IgD-negative memory B cell (primary cell): ENCODE results near the gene MYO9B. TPM values are rescaled to one million over a fixed set of nuclear protein-coding genes. Genes with fewer than 3 reads are reported as not detected.

Experiments used
- H3K27ac Mint-ChIP-seq, 3 donors: one replicate each; pipeline ENCODE4 v1.8.0; 2020 to 2022; ENCODE audit warnings: mild to moderate bottlenecking in 3 of 3, mixed read lengths in 3 of 3, moderate library complexity in 1 of 3
- H3K27me3 Mint-ChIP-seq: one replicate; pipeline ENCODE4 v1.8.0; 2021; ENCODE audit warnings: mixed read lengths
- H3K36me3 Mint-ChIP-seq: one replicate; pipeline ENCODE4 v1.8.0; 2020; ENCODE audit warnings: mild to moderate bottlenecking, mixed read lengths
- H3K4me1 Mint-ChIP-seq, 3 donors: one replicate each; pipeline ENCODE4 v1.8.0; 2020 to 2022; ENCODE audit warnings: mixed read lengths in 3 of 3, mild to moderate bottlenecking in 1 of 3
- H3K4me3 Mint-ChIP-seq, 4 donors: one replicate each; pipeline ENCODE4 v1.8.0; 2020 to 2022; ENCODE audit warnings: mild to moderate bottlenecking in 4 of 4, mixed read lengths in 4 of 4, moderate library complexity in 3 of 4
- H3K9me3 Mint-ChIP-seq, 3 donors: one replicate each; pipeline ENCODE4 v1.8.0; 2020 to 2021; ENCODE audit warnings: mixed read lengths in 3 of 3, mild to moderate bottlenecking in 1 of 3
- polyA plus RNA-seq: library from polyadenylated mRNA; unstranded; fragments of 300-500 nt; fragmentation: Illumina TruSeq; gene quantifications from one replicate; pipeline ENCODE4 v1.2.3, GENCODE V29; 2021

MYO9B gene
- polyA plus RNA-seq, 1 donor from 2014 or later = 26.9 TPM

GRCh38 chr19:17045907-17046502 lies 29.6 kb upstream of the MYO9B start:
- Mint-ChIP-seq H3K27ac (no peak overlapping the region), H3K9me3 (no peaks in the 10 kb centered on the region), H3K4me3 (no peak overlapping the region), H3K27me3 (peaks cover 2% of the 10 kb centered on the region), H3K36me3 (peaks cover 4% of the 10 kb centered on the region), H3K4me1 (no peaks in the 10 kb centered on the region)

- H3K4me1 Mint-ChIP-seq = no peaks in the 10 kb centered on the region
- peak overlapping the region in 1 of 3 donors; percentile 67 for H3K27ac Mint-ChIP-seq
- H3K27me3 Mint-ChIP-seq = no peaks in the 10 kb centered on the region
- no peaks in the 10 kb centered on the region for H3K9me3 Mint-ChIP-seq
- H3K36me3 Mint-ChIP-seq = peaks cover 7% of the 10 kb centered on the region
- H3K4me3 Mint-ChIP-seq = no peak overlapping the region
Measured at GRCh38 chr19:17048885-17049453, 26.6 kb upstream of the MYO9B start.

- H3K27me3 Mint-ChIP-seq = no peaks in the 10 kb centered on the region
- no peaks in the 10 kb centered on the region for H3K4me1 Mint-ChIP-seq
- peaks cover 7% of the 10 kb centered on the region for H3K36me3 Mint-ChIP-seq
- no peak overlapping the region for H3K4me3 Mint-ChIP-seq
- H3K9me3 Mint-ChIP-seq = no peaks in the 10 kb centered on the region
- peak overlapping the region in 1 of 3 donors; percentile 27 for H3K27ac Mint-ChIP-seq
Measured at GRCh38 chr19:17049711-17050280, 25.8 kb upstream of the MYO9B start.

- Mint-ChIP-seq H3K9me3 (no peaks in the 10 kb centered on the region), H3K4me3 (no peak overlapping the region), H3K4me1 (no peaks in the 10 kb centered on the region), H3K27ac (peak overlapping the region in 2 of 3 donors; percentile 76 to 81), H3K27me3 (no peaks in the 10 kb centered on the region), H3K36me3 (peaks cover 8% of the 10 kb centered on the region)
Measured at GRCh38 chr19:17052439-17052838, 23.1 kb upstream of the MYO9B start.

GRCh38 chr19:17054746-17055145 lies 20.8 kb upstream of the MYO9B start:
- H3K4me1 Mint-ChIP-seq = no peaks in the 10 kb centered on the region
- peaks cover 10% of the 10 kb centered on the region for H3K36me3 Mint-ChIP-seq
- H3K9me3 Mint-ChIP-seq = no peaks in the 10 kb centered on the region
- no peaks in the 10 kb centered on the region for H3K27me3 Mint-ChIP-seq
- H3K27ac Mint-ChIP-seq = no peak overlapping the region
- H3K4me3 Mint-ChIP-seq = no peak overlapping the region

GRCh38 chr19:17055636-17056035 lies 19.9 kb upstream of the MYO9B start:
- H3K27me3 Mint-ChIP-seq = no peaks in the 10 kb centered on the region
- peaks cover 10% of the 10 kb centered on the region for H3K36me3 Mint-ChIP-seq
- no peaks in the 10 kb centered on the region for H3K4me1 Mint-ChIP-seq
- no peak overlapping the region for H3K4me3 Mint-ChIP-seq
- H3K9me3 Mint-ChIP-seq = no peaks in the 10 kb centered on the region
- H3K27ac Mint-ChIP-seq = no peak overlapping the region

- H3K36me3 Mint-ChIP-seq = peaks cover 4% of the 10 kb centered on the region
- H3K9me3 Mint-ChIP-seq = no peaks in the 10 kb centered on the region
- no peak overlapping the region for H3K27ac Mint-ChIP-seq
- peaks cover 0 to 2% (median 2%) of the 10 kb centered on the region in 3 donors for H3K4me1 Mint-ChIP-seq
- no peaks in the 10 kb centered on the region for H3K27me3 Mint-ChIP-seq
- H3K4me3 Mint-ChIP-seq = no peak overlapping the region
Measured at GRCh38 chr19:17058236-17058635, 17.3 kb upstream of the MYO9B start.

- H3K36me3 Mint-ChIP-seq = peaks cover 6% of the 10 kb centered on the region
- H3K9me3 Mint-ChIP-seq = no peaks in the 10 kb centered on the region
- no peak overlapping the region for H3K27ac Mint-ChIP-seq
- H3K4me3 Mint-ChIP-seq = no peak overlapping the region
- H3K4me1 Mint-ChIP-seq = peaks cover 11 to 19% (median 17%) of the 10 kb centered on the region in 3 donors
- H3K27me3 Mint-ChIP-seq = no peaks in the 10 kb centered on the region
Measured at GRCh38 chr19:17060802-17061201, 14.8 kb upstream of the MYO9B start.

- Mint-ChIP-seq H3K4me1 (peaks cover 11 to 19% (median 17%) of the 10 kb centered on the region in 3 donors), H3K27ac (peak overlapping the region in 1 of 3 donors; percentile 74), H3K27me3 (no peaks in the 10 kb centered on the region), H3K9me3 (no peaks in the 10 kb centered on the region), H3K4me3 (no peak overlapping the region), H3K36me3 (peaks cover 5% of the 10 kb centered on the region)
Measured at GRCh38 chr19:17061205-17061604, 14.4 kb upstream of the MYO9B start.

- Mint-ChIP-seq H3K4me3 (no peak overlapping the region), H3K9me3 (no peaks in the 10 kb centered on the region), H3K4me1 (peaks cover 11 to 22% (median 17%) of the 10 kb centered on the region in 3 donors), H3K27me3 (no peaks in the 10 kb centered on the region), H3K27ac (peak overlapping the region in 1 of 3 donors; percentile 74), H3K36me3 (peaks cover 3% of the 10 kb centered on the region)
Measured at GRCh38 chr19:17061691-17062090, 13.9 kb upstream of the MYO9B start.

- peak overlapping the region in 2 of 3 donors; percentile 78 to 85 for H3K27ac Mint-ChIP-seq
- peaks cover 4% of the 10 kb centered on the region for H3K36me3 Mint-ChIP-seq
- no peak overlapping the region for H3K4me3 Mint-ChIP-seq
Measured at GRCh38 chr19:17063428-17063827, 12.1 kb upstream of the MYO9B start.

GRCh38 chr19:17069193-17069592 lies 6.4 kb upstream of the MYO9B start:
- peaks cover 2% of the 10 kb centered on the region for H3K27me3 Mint-ChIP-seq
- peak overlapping the region in 1 of 4 donors; percentile 42 for H3K4me3 Mint-ChIP-seq
- H3K4me1 Mint-ChIP-seq = peaks cover 28 to 39% (median 31%) of the 10 kb centered on the region in 3 donors
- peaks cover 11% of the 10 kb centered on the region for H3K36me3 Mint-ChIP-seq
- H3K27ac Mint-ChIP-seq = no peak overlapping the region
- no peaks in the 10 kb centered on the region for H3K9me3 Mint-ChIP-seq

More at GRCh38 chr19:17063428-17063827, 12.1 kb upstream of the MYO9B start:
- peaks cover 2% of the 10 kb centered on the region for H3K27me3 Mint-ChIP-seq
- peaks cover 21 to 31% (median 25%) of the 10 kb centered on the region in 3 donors for H3K4me1 Mint-ChIP-seq
- H3K9me3 Mint-ChIP-seq = no peaks in the 10 kb centered on the region

- H3K9me3 Mint-ChIP-seq = no peaks in the 10 kb centered on the region
- peak overlapping the region in 1 of 3 donors; percentile 61 for H3K27ac Mint-ChIP-seq
- peaks cover 2% of the 10 kb centered on the region for H3K27me3 Mint-ChIP-seq
- H3K4me1 Mint-ChIP-seq = peaks cover 23 to 32% (median 28%) of the 10 kb centered on the region in 3 donors
- peak overlapping the region in 1 of 4 donors; percentile 11 for H3K4me3 Mint-ChIP-seq
- H3K36me3 Mint-ChIP-seq = peaks cover 9% of the 10 kb centered on the region
Measured at GRCh38 chr19:17070421-17070820, 5.2 kb upstream of the MYO9B start.

- Mint-ChIP-seq H3K36me3 (peaks cover 9% of the 10 kb centered on the region), H3K4me1 (peaks cover 23 to 32% (median 28%) of the 10 kb centered on the region in 3 donors), H3K4me3 (peak overlapping the region in 1 of 4 donors; percentile 11), H3K9me3 (no peaks in the 10 kb centered on the region), H3K27me3 (peaks cover 2% of the 10 kb centered on the region), H3K27ac (peak overlapping the region in 2 of 3 donors; percentile 47 to 61)
Measured at GRCh38 chr19:17070912-17071311, 4.7 kb upstream of the MYO9B start.

GRCh38 chr19:17073869-17074633 lies 1.5 kb upstream of the MYO9B start:
- H3K27me3 Mint-ChIP-seq = no peaks in the 10 kb centered on the region
- H3K4me3 Mint-ChIP-seq = peak overlapping the region; percentile 93 to 99 (median 96)
- no peaks in the 10 kb centered on the region for H3K9me3 Mint-ChIP-seq
- peaks cover 6% of the 10 kb centered on the region for H3K36me3 Mint-ChIP-seq
- H3K4me1 Mint-ChIP-seq = peaks cover 29 to 38% (median 34%) of the 10 kb centered on the region in 3 donors
- H3K27ac Mint-ChIP-seq = peak overlapping the region; percentile 96 to 98 (median 97)
